Sigmoid colon (tissue), 4 donors: Measurements from ENCODE around the gene IL23R.

ENCODE experiments used
- EP300 ChIP-seq, 4 donors: sonication (generic); formaldehyde crosslinking; IDR thresholded peaks; one replicate each; pipeline ENCODE4 v1.6.1; 2017; ENCODE audit warnings: antibody characterized with exemption in 4 of 4
- POLR2A ChIP-seq, 2 donors: fragments of 450-650 bp; IDR thresholded peaks; one replicate each; pipeline ENCODE4 v1.6.1; 2016; ENCODE audit warnings: antibody characterized with exemption in 2 of 2, mild to moderate bottlenecking in 2 of 2, moderate library complexity in 2 of 2
- TF ChIP-seq, protein P1 (sequence below), 4 experiments: fragments of 450-650 bp in 3 of 4; fragments of 200-600 bp in 1 of 4; IDR thresholded peaks; one replicate each; pipeline ENCODE4 v1.5.1; 2016 to 2019; ENCODE audit warnings: antibody characterized with exemption in 4 of 4, mild to moderate bottlenecking in 3 of 4, moderate library complexity in 2 of 4

DNA sequence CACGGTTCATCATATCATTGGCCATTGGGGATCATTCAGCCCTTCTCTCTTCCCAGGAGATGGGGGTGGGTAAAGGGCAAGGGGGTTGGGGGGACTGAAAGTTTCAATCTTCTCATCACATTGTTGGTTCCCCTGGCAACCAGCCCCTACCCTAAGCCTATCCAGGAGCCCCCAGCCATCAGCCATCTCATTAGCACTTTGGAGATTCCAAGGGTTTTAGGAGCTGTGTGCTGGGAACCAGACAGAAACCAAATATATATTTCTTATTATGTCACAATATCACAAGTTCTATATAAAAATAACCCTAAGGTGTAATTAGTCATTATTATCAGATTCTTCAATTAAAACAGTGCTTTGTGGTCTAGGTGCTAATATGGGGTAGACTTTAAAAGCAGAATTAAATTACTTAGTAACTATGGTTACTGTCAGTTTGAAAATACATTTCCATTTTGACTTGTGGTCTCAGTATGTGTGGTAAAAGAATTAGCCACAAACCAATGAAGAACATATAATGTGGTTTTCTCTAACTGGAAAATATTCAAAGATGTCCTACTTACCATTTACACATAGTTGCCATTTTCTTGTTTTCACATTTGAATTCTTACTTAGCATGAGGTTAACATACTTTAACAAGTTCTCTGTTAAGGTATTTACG is 28.1 kb downstream of the IL23R start:
- TF ChIP-seq, protein P1, sequence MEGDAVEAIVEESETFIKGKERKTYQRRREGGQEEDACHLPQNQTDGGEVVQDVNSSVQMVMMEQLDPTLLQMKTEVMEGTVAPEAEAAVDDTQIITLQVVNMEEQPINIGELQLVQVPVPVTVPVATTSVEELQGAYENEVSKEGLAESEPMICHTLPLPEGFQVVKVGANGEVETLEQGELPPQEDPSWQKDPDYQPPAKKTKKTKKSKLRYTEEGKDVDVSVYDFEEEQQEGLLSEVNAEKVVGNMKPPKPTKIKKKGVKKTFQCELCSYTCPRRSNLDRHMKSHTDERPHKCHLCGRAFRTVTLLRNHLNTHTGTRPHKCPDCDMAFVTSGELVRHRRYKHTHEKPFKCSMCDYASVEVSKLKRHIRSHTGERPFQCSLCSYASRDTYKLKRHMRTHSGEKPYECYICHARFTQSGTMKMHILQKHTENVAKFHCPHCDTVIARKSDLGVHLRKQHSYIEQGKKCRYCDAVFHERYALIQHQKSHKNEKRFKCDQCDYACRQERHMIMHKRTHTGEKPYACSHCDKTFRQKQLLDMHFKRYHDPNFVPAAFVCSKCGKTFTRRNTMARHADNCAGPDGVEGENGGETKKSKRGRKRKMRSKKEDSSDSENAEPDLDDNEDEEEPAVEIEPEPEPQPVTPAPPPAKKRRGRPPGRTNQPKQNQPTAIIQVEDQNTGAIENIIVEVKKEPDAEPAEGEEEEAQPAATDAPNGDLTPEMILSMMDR (IDR thresholded peaks at IDR 0.05): no peak
- TF ChIP-seq EP300 (IDR thresholded peaks at IDR 0.05): no peak
- TF ChIP-seq POLR2A (IDR thresholded peaks at IDR 0.05): no peak
